ENCODE measurements around the gene AHI1. TPM values are rescaled to one million over a fixed set of nuclear protein-coding genes. Genes with fewer than 3 reads are reported as not detected.

Gene AHI1
- total and polyA plus RNA-seq, 2 of the 13 experiments (the other 11 are each of a cell fraction or from before 2014, with no cell fraction given), result 7.2 to 18.6 TPM

- ATAC-seq (no peak), FAIRE-seq (no peak), DNase-seq (ENCODE audit: low spot score) (no peak)
- no peak overlapping the region for H3K4me3 ChIP-seq (replicated peaks in 1 of 3; ENCODE audit: insufficient read depth in 1 of 3, low read depth in 2 of 3, low read length in 3 of 3)
- no peaks in the 10 kb centered on the region for H3K27me3 ChIP-seq (ENCODE audit: control insufficient read depth in 1 of 2, insufficient read depth in 2 of 2, low read length in 2 of 2)
- H3K4me1 ChIP-seq (ENCODE audit: insufficient read depth, low read length), result no peaks in the 10 kb centered on the region
- in situ Hi-C loops (cut with HindIII; ENCODE audit: extremely low pct_ligation_motif_present, low pct_unique_long_range_greater_than_20kb) (no loop called here), intact Hi-C loops (cut with micrococcal nuclease; ENCODE audit: unreplicated experiment) (loop anchor here (5.0 kb wide), 1 partner anchor 473 kb away; no protein-coding TSS in a partner anchor)
- H3K36me3 ChIP-seq (replicated peaks in 1 of 2; ENCODE audit: control insufficient read depth in 1 of 2, insufficient read depth in 2 of 2, low read length in 2 of 2), result no peaks in the 10 kb centered on the region; a peak in 1 of 5 replicates
- no peaks in the 10 kb centered on the region for H3K9me3 ChIP-seq (ENCODE audit: low read length)
- 92% methylated on average over 4 of the region's 4 CpGs for WGBS (ENCODE audit: low lambda C conversion rate)
- H3K9ac ChIP-seq (ENCODE audit: insufficient read depth, low read depth, low read length), result no peak overlapping the region
- no peak overlapping the region for H2AFZ ChIP-seq (ENCODE audit: low read length)
- no peaks in the 10 kb centered on the region for H3K79me2 ChIP-seq (ENCODE audit: insufficient read depth, low read length)
- ChIA-PET CTCF (ENCODE audit: low intra/inter-chr PET ratio, low total read pairs) (no interaction called here), POLR2A (no interaction called here)
- BruUV-seq (replicated peaks), result no TSS peak
- TF ChIP-seq PTBP1 (IDR thresholded peaks at IDR 0.05; ENCODE audit: low read depth, low read length, poor library complexity, severe bottlenecking) (no peak), E2F1 (CRISPR knock-in tag; IDR thresholded peaks at IDR 0.05) (no peak), FOXM1 (CRISPR knock-in tag; IDR thresholded peaks at IDR 0.05) (no peak), RERE (CRISPR knock-in tag; IDR thresholded peaks at IDR 0.05; ENCODE audit: low read depth) (no peak), ZNF256 (CRISPR knock-in tag; conservative IDR thresholded peaks at IDR 0.05) (no peak), ZNF556 (CRISPR knock-in tag; IDR thresholded peaks at IDR 0.05; ENCODE audit: borderline replicate concordance) (no peak), TAF15 (IDR thresholded peaks at IDR 0.05; ENCODE audit: low read depth, low read length, poor library complexity, severe bottlenecking) (no peak), RELA (CRISPR knock-in tag; IDR thresholded peaks at IDR 0.05) (no peak), TFDP2 (CRISPR knock-in tag; IDR thresholded peaks at IDR 0.05) (no peak), NFRKB (IDR thresholded peaks at IDR 0.05) (no peak), MED1 (CRISPR knock-in tag; IDR thresholded peaks at IDR 0.05) (no peak), MEF2D (CRISPR knock-in tag; IDR thresholded peaks at IDR 0.05) (no peak), CCAR2 (optimal IDR thresholded peaks at IDR 0.05; ENCODE audit: low read depth, low read length) (no peak), USF2 (IDR thresholded peaks at IDR 0.05; ENCODE audit: low read depth, low read length) (no peak), USF2 (CRISPR knock-in tag; IDR thresholded peaks at IDR 0.05; ENCODE audit: borderline replicate concordance) (no peak), SALL1 (CRISPR knock-in tag; IDR thresholded peaks at IDR 0.05) (no peak), HOXA9 (CRISPR knock-in tag; IDR thresholded peaks at IDR 0.05; ENCODE audit: borderline replicate concordance) (no peak)
- H4K20me1 ChIP-seq (ENCODE audit: insufficient read depth, low read length), result no peaks in the 10 kb centered on the region
- H3K27ac ChIP-seq (ENCODE audit: extremely low read length, insufficient read depth, low read length), result no peak overlapping the region
- no peak overlapping the region for H3K4me2 ChIP-seq (ENCODE audit: low read depth, low read length)
These were observed 192.7 kb downstream of the AHI1 start for GRCh38 chr6:135304883-135305282.
